ENCODE measurements around the gene POU3F3.

DNA sequence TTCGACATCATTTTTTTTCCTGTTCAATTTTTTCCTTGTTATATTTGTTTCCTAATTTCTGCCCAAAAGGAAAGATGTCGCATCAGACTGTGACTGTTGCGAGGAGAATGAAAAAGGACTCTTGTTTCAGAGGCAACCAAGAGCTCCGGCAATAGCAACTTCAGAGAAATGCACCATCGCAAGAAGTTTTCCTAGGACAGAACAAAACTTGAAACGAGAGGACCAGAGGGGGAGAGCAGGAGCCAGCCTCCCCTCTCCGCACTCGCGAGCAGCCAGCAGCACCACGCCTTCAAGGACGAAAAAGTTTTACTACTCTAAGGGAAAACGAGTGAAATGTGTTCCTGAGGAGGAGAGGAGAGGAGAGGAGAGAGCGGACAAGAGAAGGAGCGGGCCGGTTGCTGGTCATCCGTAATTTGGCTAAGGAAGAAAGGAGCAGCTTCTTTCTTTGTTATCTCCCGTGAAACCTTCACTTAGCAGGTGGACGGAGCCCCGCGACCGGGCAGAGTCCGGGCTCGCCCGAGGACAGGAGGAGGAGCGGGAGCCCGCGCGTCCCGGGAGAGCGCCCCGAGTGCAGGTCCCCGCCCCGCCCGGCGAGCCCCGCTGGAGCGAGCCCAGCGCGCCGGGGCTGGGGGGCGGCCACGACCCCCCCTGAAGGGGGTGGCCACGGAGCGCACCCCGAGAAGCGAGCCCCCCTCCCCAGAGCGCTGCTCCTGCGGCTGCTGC lies 744 bp downstream of the POU3F3 start:
- TF ChIP-seq FOXA1 (IDR thresholded peaks at IDR 0.05) (no peak), SUZ12 (IDR thresholded peaks at IDR 0.05) (no peak), BHLHE40 (IDR thresholded peaks at IDR 0.05; ENCODE audit: borderline replicate concordance) (no peak), ZNF384 (IDR thresholded peaks at IDR 0.05) (no peak), NFRKB (IDR thresholded peaks at IDR 0.05) (no peak), ARNT (IDR thresholded peaks at IDR 0.05) (no peak), HDGF (IDR thresholded peaks at IDR 0.05; ENCODE audit: borderline replicate concordance) (no peak), FOXM1 (IDR thresholded peaks at IDR 0.05; ENCODE audit: borderline replicate concordance) (peak; percentile 20; the same call in 1 of the 2 replicates), ELF4 (IDR thresholded peaks at IDR 0.05) (no peak), TARDBP (IDR thresholded peaks at IDR 0.05) (no peak), LEF1 (IDR thresholded peaks at IDR 0.05; ENCODE audit: borderline replicate concordance) (no peak)
- TF ChIP-seq, protein P1, sequence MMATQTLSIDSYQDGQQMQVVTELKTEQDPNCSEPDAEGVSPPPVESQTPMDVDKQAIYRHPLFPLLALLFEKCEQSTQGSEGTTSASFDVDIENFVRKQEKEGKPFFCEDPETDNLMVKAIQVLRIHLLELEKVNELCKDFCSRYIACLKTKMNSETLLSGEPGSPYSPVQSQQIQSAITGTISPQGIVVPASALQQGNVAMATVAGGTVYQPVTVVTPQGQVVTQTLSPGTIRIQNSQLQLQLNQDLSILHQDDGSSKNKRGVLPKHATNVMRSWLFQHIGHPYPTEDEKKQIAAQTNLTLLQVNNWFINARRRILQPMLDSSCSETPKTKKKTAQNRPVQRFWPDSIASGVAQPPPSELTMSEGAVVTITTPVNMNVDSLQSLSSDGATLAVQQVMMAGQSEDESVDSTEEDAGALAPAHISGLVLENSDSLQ (IDR thresholded peaks at IDR 0.05) = no peak

Data from HEK293T (cell line).